HG03175 (cell line): Measurements from ENCODE around the gene DNMT3A.

Experiments used
- ATAC-seq: cut with Tn5 transposase; IDR thresholded peaks from one replicate; pipeline ENCODE4 v1.9.1; 2021; ENCODE audit warnings: mild to moderate bottlenecking, moderate library complexity; ENCODE audit not compliant: unreplicated experiment

The DNMT3A gene

DNA sequence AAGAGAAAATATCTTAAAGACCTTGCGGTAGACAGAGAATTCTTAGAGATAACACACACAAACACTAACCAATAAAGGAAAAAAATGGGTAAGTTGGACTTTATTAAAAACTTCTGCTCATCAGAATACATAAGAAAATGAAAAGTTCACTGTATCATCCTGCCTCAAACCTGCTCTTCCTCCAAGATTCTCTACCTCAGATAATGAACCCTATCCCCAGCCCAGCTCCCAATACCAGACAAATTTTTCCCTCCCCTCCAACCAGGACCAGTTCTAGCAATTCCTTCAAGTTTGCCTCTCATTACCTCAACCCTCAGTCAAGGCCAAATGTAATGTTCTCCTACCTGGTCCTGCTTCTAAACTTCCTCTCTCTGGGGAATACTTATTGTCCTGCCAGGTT, 79.4 kb downstream of the DNMT3A start:
- ATAC-seq: no peak

GRCh38 chr2:25259737-25260124, 82.0 kb downstream of the DNMT3A start:
- ATAC-seq: no peak

DNA sequence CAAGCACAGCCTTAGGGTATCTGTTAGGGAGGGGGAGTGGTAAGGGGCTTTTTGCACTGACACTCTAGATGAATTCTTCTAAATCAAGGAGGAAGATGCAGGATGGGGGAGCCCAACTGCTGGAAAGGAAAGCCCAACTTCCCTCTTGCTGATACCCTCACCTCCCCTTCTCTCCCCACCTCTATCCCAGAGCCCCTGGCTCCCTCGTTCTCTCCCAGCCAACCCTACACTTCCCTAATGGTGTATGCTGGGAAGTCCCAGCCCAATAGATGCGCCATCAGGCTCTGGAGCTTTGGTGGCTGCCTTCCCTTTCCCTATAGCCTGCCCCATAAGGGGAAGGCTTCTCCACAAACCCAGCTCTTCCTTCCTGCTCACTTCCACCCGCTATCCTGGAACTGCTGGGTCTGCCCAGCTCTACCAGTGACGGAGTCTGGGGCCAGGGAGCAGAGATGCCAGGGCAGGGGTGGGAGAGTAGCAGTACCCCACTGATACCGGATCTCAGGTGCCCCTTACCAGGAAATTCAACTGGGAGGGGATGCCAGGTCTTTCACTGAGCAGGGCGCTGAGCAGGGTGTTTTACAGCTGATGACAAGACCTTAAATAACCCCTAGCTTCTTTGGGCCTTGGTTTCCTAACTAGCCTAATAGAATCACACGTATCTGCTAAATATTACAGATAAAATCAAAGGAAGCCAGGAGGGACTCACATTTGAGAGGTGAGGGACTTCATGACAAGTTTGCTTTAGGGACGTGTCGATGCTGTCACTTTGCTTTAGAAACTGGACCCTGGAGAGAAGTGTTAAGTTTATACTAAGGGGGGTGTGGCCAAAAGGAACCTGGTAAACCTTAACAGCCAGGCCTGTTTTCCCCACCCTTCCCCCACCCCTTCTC, 82.6 kb downstream of the DNMT3A start:
- ATAC-seq: no peak

DNA sequence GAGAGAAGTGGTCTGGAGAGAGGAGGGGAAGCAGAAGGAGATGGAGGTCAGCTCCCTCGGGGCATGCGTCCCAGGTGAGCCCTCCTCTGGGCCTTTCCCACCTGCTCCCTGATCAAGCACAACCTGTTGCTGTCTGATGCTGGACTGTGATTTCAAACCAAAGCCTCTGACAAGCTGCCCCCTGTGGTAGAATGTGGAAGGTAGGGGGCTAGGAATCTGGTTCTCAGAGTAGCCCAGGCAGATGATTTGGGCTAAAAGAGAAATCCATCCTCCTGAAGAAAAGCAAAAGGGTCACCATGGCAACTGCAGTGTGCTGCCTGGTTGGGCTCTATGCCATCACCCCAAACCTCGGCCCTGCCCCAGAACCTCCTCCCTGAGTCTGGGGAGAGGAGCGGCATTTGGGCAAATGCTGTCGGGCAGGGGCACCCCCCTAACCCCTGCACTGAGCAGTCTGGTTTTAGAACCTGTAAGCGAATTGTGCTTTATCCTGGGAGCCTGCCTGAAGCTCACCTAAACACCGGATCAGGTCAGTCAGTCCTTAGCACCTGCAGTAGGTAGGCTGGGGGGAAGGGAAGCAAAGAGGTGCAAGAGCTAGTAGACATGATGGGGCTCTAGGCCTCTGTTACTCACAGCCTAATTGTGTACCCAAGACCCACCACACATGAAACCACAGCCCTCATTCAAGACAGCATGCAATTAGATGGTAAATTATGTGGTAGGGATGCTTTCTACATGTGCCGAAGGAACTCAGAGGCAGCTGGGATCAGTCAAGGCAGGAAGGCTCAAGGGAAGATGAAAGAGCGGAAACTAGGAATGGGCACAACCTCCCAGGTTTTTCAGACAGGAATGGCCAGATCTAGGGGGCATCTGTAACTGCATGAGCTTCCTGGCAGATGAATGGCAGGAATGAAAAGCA, 83.5 kb downstream of the DNMT3A start:
- no peak for ATAC-seq

- no peak for ATAC-seq
Observed at GRCh38 chr2:25257032-25257552, 84.6 kb downstream of the DNMT3A start.

DNA sequence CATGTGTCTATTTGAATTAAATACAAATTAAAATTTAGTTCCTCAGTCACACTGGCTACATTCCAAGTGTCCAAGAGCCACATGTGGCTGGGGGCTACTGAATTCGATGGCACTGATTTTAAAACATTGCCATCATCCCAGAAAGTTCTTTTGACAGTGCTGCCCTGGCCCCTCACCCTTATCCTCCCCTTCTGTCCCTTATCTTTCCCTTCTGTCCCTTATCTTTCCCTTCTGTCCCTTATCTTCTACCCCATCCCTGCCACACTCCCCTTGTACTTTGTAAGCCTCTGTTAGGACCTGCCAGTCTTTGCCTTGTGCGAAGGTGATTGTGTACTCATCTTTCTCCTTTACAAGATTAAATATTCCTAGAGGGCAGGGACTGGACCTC, 85.2 kb downstream of the DNMT3A start:
- ATAC-seq: no peak

- no peak for ATAC-seq
Observed at GRCh38 chr2:25255745-25256487, 85.8 kb downstream of the DNMT3A start.

GRCh38 chr2:25254961-25255360, 86.8 kb downstream of the DNMT3A start:
- ATAC-seq: no peak

- no peak for ATAC-seq
Observed at GRCh38 chr2:25253153-25253626, 88.5 kb downstream of the DNMT3A start.

DNA sequence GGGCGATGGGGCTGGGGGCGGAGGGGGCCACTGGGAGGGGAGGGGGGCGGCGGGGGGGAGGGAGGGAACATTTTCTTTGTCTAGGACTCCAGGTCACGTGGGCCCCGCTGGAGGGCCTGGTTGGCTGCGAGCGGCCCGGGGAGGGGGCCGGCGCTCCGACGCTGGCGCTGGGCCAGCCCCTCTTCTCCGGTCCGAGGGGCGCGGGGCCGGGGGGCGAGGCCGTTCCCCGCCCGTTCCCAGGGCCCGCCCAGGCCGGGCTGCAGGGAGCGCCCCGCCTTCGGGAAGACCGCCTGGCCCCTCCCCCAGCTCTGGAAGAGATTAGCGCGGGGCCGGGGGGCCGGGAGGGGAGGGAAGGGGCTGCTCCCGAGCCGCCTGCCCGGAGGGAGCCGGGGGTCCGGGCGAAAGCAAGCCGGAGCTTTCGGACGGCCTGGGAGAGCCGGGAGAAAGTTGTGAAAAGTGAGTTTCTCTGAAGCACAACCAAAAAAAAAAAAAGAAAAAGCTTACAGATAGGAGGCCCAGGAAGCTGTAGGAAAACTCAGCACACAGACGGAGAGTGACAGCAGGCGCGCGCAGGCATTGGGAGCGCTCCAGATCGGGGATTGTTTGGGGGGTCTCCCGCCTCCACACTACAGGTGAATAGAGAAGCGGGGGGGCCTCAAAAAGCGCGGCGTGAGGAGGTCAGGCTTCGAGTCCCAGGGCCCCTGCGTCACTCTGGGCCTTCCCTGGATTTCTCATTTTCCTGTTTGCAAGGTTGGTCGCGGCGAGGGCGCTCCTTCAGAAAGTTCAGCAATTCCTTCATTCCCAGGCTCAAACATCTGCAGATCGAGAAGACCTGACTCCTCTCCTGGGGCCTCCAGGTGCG, 89.2 kb downstream of the DNMT3A start:
- peak; percentile 52 for ATAC-seq

- peak; percentile 50 for ATAC-seq
Observed at GRCh38 chr2:25251422-25252273, 90.1 kb downstream of the DNMT3A start.

DNA sequence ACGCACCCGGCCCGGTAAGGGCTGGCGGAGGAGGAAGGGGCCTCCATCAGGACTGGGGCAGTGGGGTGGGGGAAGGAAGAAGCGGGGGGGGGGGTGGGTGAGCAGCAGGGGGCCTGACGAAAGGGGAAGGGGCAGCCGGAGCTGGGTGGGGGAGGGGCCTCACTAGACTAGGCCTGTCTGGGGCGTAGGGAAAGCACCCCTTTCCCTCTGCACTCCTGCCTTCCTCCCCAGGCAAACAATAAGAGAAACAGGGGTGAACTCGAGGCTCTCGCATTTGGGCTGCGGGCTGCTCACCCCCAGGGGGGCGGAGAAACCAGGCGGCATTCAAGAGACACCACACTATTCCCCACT, 90.7 kb downstream of the DNMT3A start:
- peak; percentile 9 for ATAC-seq

DNA sequence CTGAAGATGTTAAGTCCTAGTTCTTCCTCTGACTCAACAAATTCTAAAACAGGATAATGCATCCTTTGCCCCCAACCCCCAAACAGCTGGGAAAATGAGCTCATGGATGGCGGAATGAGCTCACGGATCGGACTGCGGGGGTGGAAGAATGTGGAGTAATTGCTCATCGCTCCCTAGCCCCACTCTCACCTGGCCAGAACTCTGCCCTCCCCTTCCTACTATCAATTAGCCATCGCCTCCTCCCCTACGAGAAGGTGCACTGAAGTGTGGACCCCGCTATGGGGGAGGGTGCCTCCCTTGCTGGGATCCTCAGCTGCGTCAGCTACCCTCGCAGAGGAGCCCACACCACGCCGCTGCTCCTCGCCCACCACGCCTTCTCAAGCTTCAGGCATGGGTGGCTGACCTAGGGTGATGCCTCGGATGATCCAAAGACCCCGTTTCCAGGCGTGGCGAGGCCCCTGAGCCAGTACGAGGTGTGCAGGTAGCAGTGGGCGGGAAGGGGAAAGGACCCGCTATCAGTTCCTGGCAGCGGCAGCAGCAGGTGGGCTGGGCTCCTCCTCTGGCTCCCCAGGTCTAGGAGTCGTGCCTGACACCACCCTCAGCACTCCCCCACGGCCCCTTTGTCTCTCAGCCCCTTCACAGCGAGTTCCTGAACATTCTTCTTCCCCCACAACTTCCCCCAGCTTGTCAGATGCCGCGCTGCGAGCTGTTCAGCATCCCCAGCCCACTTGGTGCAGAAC, 91.2 kb downstream of the DNMT3A start:
- no peak for ATAC-seq

- no peak for ATAC-seq
Observed at GRCh38 chr2:25249785-25250184, 91.9 kb downstream of the DNMT3A start.

DNA sequence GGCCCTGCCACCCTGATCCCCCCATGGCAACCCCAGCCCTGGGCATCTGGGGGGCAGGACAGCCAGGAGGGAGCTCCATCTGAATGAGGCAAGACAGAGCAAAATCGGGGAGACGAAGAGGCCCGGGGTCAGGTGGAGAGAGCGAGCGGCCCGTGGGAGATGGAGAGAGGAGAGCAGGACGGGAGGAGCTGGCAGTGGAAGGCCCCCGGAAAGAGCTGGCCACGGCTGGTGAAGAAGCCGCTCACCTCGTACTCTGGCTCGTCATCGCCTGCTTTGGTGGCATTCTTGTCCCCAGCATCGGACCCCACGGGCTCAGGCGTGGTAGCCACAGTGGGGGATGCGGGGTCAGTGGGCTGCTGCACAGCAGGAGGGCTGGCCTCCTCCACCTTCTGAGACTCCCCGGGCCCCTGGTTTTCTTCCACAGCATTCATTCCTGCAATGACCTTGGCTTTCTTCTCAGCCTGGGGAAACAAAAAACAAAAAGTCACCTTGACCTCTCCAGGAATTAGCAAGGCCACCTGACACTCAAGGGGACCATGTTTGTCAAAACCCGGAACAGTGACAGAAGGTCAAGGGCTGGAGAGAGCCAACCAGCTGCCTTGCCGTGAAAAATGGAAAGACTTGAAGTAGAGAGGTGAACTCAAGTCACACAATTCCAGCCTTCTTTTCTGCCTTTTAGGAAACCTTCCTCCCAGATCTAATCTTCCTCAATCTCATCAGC, 93.8 kb downstream of the DNMT3A start:
- ATAC-seq: no peak

- ATAC-seq: no peak
Observed at GRCh38 chr2:25246558-25247290, 95.0 kb downstream of the DNMT3A start.

GRCh38 chr2:25246001-25246400, 95.7 kb downstream of the DNMT3A start:
- ATAC-seq: no peak
